Muscle layer of duodenum (tissue), 2 donors: Measurements from ENCODE around the gene SENP2.
"Not testable (repeated sequence)": the region's sequence is repeated elsewhere in the genome, so short reads cannot be mapped to it uniquely, and the experiment has no call there.

Experiments used
- H3K27ac ChIP-seq: one replicate; pipeline ENCODE4 v1.7.0; 2013; ENCODE audit warnings: mild to moderate bottlenecking, low read length
- H3K27me3 ChIP-seq: one replicate; pipeline ENCODE4 v1.7.0; 2013; ENCODE audit warnings: low read depth, mild to moderate bottlenecking, control low read depth, low read length
- H3K36me3 ChIP-seq, 2 donors: one replicate each; pipeline ENCODE4 v1.7.0; 2013; ENCODE audit warnings: low read length in 2 of 2, control low read depth in 1 of 2, mild to moderate bottlenecking in 1 of 2; ENCODE audit not compliant: insufficient read depth in 2 of 2, control insufficient read depth in 1 of 2
- H3K4me1 ChIP-seq, 2 donors: one replicate each; pipeline ENCODE4 v1.7.0; 2013; ENCODE audit warnings: low read length in 2 of 2, mild to moderate bottlenecking in 2 of 2, control low read depth in 1 of 2, moderate library complexity in 1 of 2; ENCODE audit not compliant: insufficient read depth in 2 of 2, control insufficient read depth in 1 of 2
- H3K4me3 ChIP-seq, 2 donors: one replicate each; pipeline ENCODE4 v1.7.0; 2013; ENCODE audit warnings: low read length in 2 of 2, low read depth in 1 of 2, mild to moderate bottlenecking in 1 of 2
- H3K9me3 ChIP-seq, 2 donors: one replicate each; pipeline ENCODE4 v1.7.0; 2013; ENCODE audit warnings: low read length in 2 of 2, control low read depth in 1 of 2, mild to moderate bottlenecking in 1 of 2; ENCODE audit not compliant: control insufficient read depth in 1 of 2
- donor health status: healthy.

The SENP2 gene

GRCh38 chr3:185585859-185586685, at the start of gene SENP2:
SENP2 (plus strand) TSS chr3:185586295; CDS start chr3:185586414, 119 bp downstream.
- Histone ChIP-seq H3K36me3 (peaks cover 0 to 4% of the 10 kb centered on the region in 2 donors), H3K9me3 (no peaks in the 10 kb centered on the region), H3K4me1 (peaks cover 7 to 29% of the 10 kb centered on the region in 2 donors), H3K27me3 (no peaks in the 10 kb centered on the region), H3K4me3 (peak within 1 kb of the TSS; percentile 89 to 95), H3K27ac (peak within 1 kb of the TSS; percentile 92)

GRCh38 chr3:185537369-185537970, 48.6 kb upstream of the SENP2 start:
- Histone ChIP-seq H3K27ac (peak overlapping the region; percentile 45), H3K4me3 (no peak overlapping the region), H3K4me1 (no peaks in the 10 kb centered on the region), H3K36me3 (no peaks in the 10 kb centered on the region), H3K27me3 (no peaks in the 10 kb centered on the region), H3K9me3 (no peaks in the 10 kb centered on the region)

- no peak overlapping the region for H3K4me3 ChIP-seq
- no peak overlapping the region for H3K27ac ChIP-seq
- H3K36me3 ChIP-seq, result no peaks in the 10 kb centered on the region
- no peaks in the 10 kb centered on the region for H3K9me3 ChIP-seq
- no peaks in the 10 kb centered on the region for H3K4me1 ChIP-seq
- H3K27me3 ChIP-seq, result no peaks in the 10 kb centered on the region
Observed at GRCh38 chr3:185539934-185540333, 46.2 kb upstream of the SENP2 start.

GRCh38 chr3:185540695-185541094, 45.4 kb upstream of the SENP2 start:
- Histone ChIP-seq H3K36me3 (no peaks in the 10 kb centered on the region), H3K4me3 (no peak overlapping the region), H3K4me1 (no peaks in the 10 kb centered on the region), H3K9me3 (no peaks in the 10 kb centered on the region), H3K27ac (no peak overlapping the region), H3K27me3 (no peaks in the 10 kb centered on the region)

- no peaks in the 10 kb centered on the region for H3K27me3 ChIP-seq
- H3K36me3 ChIP-seq, result no peaks in the 10 kb centered on the region
- H3K4me3 ChIP-seq, result no peak overlapping the region
- H3K27ac ChIP-seq, result no peak overlapping the region
- no peaks in the 10 kb centered on the region for H3K9me3 ChIP-seq
- no peaks in the 10 kb centered on the region for H3K4me1 ChIP-seq
Observed at GRCh38 chr3:185549122-185549521, 37.0 kb upstream of the SENP2 start.

GRCh38 chr3:185549651-185550111, 36.4 kb upstream of the SENP2 start:
- H3K4me1 ChIP-seq, result no peaks in the 10 kb centered on the region
- H3K27ac ChIP-seq, result peak overlapping the region; percentile 33
- no peaks in the 10 kb centered on the region for H3K27me3 ChIP-seq
- H3K9me3 ChIP-seq, result no peaks in the 10 kb centered on the region
- H3K4me3 ChIP-seq, result no peak overlapping the region
- no peaks in the 10 kb centered on the region for H3K36me3 ChIP-seq

GRCh38 chr3:185552358-185552877, 33.7 kb upstream of the SENP2 start, which contains the start of gene LIPH:
LIPH (minus strand) TSS chr3:185552588; CDS start chr3:185552471, 117 bp downstream.
- Histone ChIP-seq H3K4me3 (peak within 1 kb of the TSS in 1 of 2 donors; percentile 35), H3K27ac (peak within 1 kb of the TSS; percentile 87), H3K9me3 (no peaks in the 10 kb centered on the region), H3K4me1 (no peaks in the 10 kb centered on the region), H3K27me3 (no peaks in the 10 kb centered on the region), H3K36me3 (no peaks in the 10 kb centered on the region)

GRCh38 chr3:185555101-185555501, 31.0 kb upstream of the SENP2 start:
- no peak overlapping the region for H3K4me3 ChIP-seq
- H3K9me3 ChIP-seq, result no peaks in the 10 kb centered on the region
- H3K27me3 ChIP-seq, result no peaks in the 10 kb centered on the region
- no peaks in the 10 kb centered on the region for H3K36me3 ChIP-seq
- no peaks in the 10 kb centered on the region for H3K4me1 ChIP-seq
- no peak overlapping the region for H3K27ac ChIP-seq

- no peaks in the 10 kb centered on the region for H3K36me3 ChIP-seq
- H3K27ac ChIP-seq, result peak overlapping the region; percentile 6
- H3K27me3 ChIP-seq, result no peaks in the 10 kb centered on the region
- no peak overlapping the region for H3K4me3 ChIP-seq
- no peaks in the 10 kb centered on the region for H3K9me3 ChIP-seq
- no peaks in the 10 kb centered on the region for H3K4me1 ChIP-seq
Observed at GRCh38 chr3:185555860-185556347, 30.2 kb upstream of the SENP2 start.

- H3K36me3 ChIP-seq, H3K4me3 ChIP-seq, H3K27ac ChIP-seq, H3K4me1 ChIP-seq, H3K27me3 ChIP-seq, H3K9me3 ChIP-seq: not testable (repeated sequence)
Observed at GRCh38 chr3:185556640-185557039, 29.5 kb upstream of the SENP2 start.

GRCh38 chr3:185558395-185558794, 27.7 kb upstream of the SENP2 start:
- H3K4me1 ChIP-seq, result no peaks in the 10 kb centered on the region
- no peak overlapping the region for H3K4me3 ChIP-seq
- H3K27me3 ChIP-seq, result no peaks in the 10 kb centered on the region
- H3K36me3 ChIP-seq, result no peaks in the 10 kb centered on the region
- H3K9me3 ChIP-seq, result no peaks in the 10 kb centered on the region
- H3K27ac ChIP-seq, result peak overlapping the region; percentile 93
